Measurements from ENCODE around the gene TAF6L.
"Not testable (repeated sequence)": the region's sequence is repeated elsewhere in the genome, so short reads cannot be mapped to it uniquely, and the experiment has no call there.

TAF6L gene

DNA sequence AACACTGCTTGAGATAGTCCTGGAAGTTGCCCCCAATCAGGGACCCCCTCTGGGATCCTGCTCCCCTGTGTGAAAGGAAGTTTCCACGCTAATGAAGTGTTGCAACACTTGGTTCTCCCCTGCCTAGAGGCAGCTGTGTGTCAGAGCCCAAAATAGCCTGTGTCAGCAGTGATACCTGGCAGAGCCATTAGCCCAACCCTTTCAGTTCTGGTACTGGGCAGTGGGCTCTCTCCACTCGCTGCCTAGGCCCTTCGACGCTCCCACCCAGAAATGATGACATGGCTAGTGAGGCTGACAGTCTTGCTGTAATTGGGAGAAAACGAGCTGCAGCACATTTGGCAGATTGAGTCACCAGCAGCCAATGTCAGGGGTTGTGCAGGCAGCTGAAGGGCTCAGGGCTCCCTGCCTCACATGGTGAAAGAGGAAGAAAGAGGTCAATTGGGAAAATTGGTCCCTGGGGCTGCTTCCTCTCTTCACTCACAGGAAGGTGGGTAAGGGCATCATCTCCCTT lies 35.5 kb downstream of the TAF6L start:
- peak; percentile 81 for DNase-seq (ENCODE audit: low read depth)
- H3K4me3 ChIP-seq (ENCODE audit: low read length): no peak overlapping the region
- TF ChIP-seq, protein P1, sequence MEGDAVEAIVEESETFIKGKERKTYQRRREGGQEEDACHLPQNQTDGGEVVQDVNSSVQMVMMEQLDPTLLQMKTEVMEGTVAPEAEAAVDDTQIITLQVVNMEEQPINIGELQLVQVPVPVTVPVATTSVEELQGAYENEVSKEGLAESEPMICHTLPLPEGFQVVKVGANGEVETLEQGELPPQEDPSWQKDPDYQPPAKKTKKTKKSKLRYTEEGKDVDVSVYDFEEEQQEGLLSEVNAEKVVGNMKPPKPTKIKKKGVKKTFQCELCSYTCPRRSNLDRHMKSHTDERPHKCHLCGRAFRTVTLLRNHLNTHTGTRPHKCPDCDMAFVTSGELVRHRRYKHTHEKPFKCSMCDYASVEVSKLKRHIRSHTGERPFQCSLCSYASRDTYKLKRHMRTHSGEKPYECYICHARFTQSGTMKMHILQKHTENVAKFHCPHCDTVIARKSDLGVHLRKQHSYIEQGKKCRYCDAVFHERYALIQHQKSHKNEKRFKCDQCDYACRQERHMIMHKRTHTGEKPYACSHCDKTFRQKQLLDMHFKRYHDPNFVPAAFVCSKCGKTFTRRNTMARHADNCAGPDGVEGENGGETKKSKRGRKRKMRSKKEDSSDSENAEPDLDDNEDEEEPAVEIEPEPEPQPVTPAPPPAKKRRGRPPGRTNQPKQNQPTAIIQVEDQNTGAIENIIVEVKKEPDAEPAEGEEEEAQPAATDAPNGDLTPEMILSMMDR (IDR thresholded peaks at IDR 0.05; ENCODE audit: insufficient read depth, low read depth, low read length, missing control alignments): no peak

- no peak for DNase-seq (ENCODE audit: low read depth)
- TF ChIP-seq, protein P1 (IDR thresholded peaks at IDR 0.05; ENCODE audit: insufficient read depth, low read depth, low read length, missing control alignments): no peak
- no peak overlapping the region for H3K4me3 ChIP-seq (ENCODE audit: low read length)
These were observed 39.6 kb downstream of the TAF6L start for GRCh38 chr11:62810748-62811147.

DNA sequence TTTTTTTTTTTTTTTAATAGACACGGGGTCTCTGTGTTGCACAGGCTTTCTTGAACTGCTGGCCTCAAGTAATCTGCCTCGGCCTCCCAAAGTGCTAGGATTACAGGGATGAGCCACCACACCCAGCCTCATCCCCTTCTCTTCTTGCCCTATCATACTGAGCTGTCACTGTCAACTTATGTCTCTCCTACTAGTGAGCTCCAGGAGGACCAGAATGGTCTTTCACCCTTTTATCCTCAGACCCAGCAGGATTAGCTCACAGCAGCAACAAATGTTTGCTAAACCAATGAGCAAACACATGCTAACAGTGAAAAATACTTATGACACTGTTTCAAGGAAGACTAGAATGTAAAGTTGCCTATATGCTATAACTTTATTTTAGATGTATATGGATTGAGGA lies 40.5 kb downstream of the TAF6L start:
- H3K4me3 ChIP-seq (ENCODE audit: low read length): no peak overlapping the region
- TF ChIP-seq, protein P1 (IDR thresholded peaks at IDR 0.05; ENCODE audit: insufficient read depth, low read depth, low read length, missing control alignments): no peak
- no peak for DNase-seq (ENCODE audit: low read depth)

DNA sequence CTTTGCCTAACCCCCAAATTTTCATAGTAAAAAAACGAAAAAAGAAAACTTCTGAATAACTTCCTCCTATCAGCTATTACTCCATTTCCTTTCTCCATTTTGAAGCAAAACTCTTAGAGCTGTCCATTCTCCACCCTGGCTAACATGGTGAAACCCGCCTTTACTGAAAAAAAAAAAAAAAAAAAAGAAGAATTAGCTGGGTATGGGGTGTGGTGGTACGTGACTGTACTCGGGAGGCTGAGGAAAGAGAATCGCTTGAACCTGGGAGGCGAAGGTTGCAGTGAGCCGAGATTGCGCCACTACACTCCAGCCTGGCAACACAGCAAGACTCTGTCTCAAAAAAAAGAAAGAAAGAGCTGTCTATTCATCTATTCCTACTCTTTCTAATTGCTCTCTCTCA lies 45.4 kb downstream of the TAF6L start:
- no peak for DNase-seq (ENCODE audit: low read depth)
- TF ChIP-seq, protein P1 (IDR thresholded peaks at IDR 0.05; ENCODE audit: insufficient read depth, low read depth, low read length, missing control alignments): no peak
- no peak overlapping the region for H3K4me3 ChIP-seq (ENCODE audit: low read length)

DNA sequence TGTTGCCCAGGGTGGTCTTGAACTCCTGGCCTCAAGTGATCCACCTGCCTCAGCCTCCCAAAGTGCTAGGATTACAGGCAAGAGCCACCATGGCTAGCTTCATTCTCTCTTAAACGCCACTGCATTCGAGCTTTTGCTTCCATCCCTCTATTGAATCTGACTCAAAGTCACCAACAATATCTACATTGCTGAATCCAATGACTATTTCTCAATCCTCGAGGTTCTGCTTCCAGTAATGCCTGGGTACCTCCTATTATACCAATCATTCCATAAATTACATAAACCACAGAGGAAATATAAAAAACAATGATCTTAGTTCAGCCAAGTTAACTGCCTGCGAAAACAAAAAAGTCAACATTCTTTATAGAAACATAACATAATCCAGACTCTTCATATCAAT lies 45.9 kb downstream of the TAF6L start:
- no peak for DNase-seq (ENCODE audit: low read depth)
- TF ChIP-seq, protein P1 (IDR thresholded peaks at IDR 0.05; ENCODE audit: insufficient read depth, low read depth, low read length, missing control alignments): no peak
- H3K4me3 ChIP-seq (ENCODE audit: low read length): no peak overlapping the region

GRCh38 chr11:62823677-62824076 lies 52.5 kb downstream of the TAF6L start:
- TF ChIP-seq, protein P1 (IDR thresholded peaks at IDR 0.05; ENCODE audit: insufficient read depth, low read depth, low read length, missing control alignments): no peak
- DNase-seq (ENCODE audit: low read depth): peak; percentile 47
- H3K4me3 ChIP-seq (ENCODE audit: low read length): no peak overlapping the region

DNA sequence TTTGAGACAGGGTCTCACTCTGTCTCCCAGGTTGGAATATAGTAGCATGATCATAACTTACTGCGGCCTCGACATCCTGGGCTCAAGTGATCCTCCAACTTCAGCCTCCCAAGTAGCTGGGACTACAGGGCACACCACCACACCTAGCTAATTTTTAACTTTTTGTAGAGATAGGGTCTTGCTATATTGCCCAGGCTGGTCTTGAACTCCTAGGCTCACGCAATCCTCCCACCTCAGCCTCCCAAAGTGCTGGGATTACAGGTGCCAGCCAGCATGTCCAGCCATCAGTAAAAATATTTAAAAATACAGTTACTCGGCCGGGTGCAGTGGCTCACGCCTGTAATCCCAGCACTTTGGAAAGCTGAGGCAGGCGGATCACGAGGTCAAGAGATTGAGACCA lies 56.9 kb downstream of the TAF6L start:
- DNase-seq (ENCODE audit: low read depth); H3K4me3 ChIP-seq (ENCODE audit: low read length): not testable (repeated sequence)
